RPMI8226 (cell line): ENCODE measurements around the gene KCTD8.
"Not testable (repeated sequence)": the region's sequence is repeated elsewhere in the genome, so short reads cannot be mapped to it uniquely, and the experiment has no call there.

Source experiments
- DNase-seq: peaks from one replicate; pipeline ENCODE4 v3.0.0-alpha.2; 2015

Gene KCTD8

DNA sequence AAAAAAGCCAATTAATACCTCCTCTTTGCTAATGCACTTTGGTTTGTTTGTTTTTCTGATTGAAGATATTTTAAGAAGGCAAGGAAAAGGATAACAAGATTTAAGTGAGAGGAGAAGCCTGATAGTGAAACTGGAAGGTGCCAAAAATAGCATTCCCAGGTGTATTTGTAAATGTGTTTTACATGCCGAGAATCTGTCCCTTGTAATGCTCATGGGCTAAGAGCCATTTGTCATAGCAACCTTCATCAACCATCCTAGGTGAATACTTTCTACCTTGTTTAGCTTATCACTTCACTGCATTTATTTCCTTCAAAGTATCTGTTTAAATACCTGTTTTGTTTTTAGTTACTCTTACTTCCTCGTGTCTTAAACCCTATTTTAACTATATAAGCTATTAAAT, 127.8 kb downstream of the KCTD8 start:
- no peak for DNase-seq

DNA sequence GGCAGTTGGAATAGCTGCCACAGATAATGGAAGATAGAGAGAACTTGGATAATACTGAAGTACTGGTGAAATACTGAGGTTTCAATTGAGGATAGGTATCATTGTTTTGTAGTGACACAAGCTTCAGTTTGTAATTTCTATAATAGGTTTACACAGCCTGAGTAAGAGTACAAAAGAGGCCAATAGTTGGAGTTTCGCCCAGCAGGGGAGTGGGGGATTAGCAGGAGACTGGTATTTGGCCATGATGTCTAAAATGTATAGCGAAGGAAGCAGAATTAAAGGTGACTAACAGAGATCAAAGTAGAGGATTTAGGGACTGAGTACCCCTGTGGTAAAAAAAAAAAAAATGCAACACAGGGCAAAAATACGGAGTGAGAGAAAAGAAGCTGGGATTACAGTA, 129.5 kb downstream of the KCTD8 start:
- DNase-seq, result no peak

- no peak for DNase-seq
Observed at GRCh38 chr4:44313702-44314101, 134.9 kb downstream of the KCTD8 start.

DNA sequence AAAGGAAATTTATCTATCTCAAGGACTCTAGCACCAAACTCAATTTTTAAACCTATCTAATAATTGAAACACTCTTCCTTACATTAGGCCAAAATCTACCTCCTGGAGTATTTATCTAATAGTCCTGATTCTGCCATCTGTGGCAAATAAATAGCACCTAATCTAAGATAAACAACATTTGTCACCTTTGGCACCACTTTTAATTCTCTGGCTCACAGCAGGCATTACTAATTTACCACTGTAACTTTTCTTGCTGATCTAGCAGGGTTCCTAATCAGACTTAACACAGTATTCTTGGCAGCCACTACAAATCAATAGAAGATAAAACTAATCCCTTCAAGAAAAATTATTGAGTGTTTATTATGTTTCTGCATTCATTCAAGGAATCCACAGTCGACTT, 161.1 kb downstream of the KCTD8 start:
- DNase-seq, result no peak

DNA sequence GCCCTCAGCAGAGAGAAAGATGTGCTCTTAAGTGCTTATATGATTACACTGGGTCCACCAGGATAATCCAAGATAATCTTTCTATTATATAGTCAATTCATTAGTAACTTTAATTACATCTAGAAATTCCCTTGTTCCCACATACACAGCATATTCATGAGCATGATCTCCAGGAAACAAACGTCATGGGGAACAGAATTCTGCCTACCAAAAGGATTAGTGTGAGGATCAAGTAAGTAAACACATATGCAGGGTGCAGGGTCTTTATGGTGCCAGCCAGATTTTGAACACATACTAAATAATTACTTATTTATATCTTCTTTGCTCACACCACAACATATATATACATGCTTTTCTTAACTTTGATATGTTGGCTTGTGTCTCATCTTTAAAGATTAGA, 169.1 kb downstream of the KCTD8 start:
- no peak for DNase-seq

- DNase-seq, result no peak
Observed at GRCh38 chr4:44279066-44279465, 169.5 kb downstream of the KCTD8 start.

GRCh38 chr4:44257461-44257860, 191.1 kb downstream of the KCTD8 start:
- no peak for DNase-seq

GRCh38 chr4:44256414-44256813, 192.2 kb downstream of the KCTD8 start:
- no peak for DNase-seq

DNA sequence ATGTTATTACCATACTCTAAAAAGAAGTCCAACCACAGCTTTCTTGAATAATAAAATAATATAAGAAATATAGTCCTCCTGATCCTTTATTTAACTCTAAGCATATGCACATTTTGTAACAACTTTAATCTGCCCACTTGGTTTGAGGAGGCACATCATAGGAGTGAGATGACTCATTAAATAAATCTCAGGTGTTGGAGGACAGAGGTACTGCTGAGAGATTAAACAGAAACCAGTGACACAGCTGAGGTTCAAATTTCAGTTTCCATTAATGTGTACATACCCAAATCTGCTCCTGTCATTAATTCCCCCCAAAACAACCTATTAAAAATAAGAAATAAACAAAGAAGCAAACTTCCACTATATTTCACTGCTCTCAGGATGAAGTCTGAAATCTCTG, 211.0 kb downstream of the KCTD8 start:
- no peak for DNase-seq

DNA sequence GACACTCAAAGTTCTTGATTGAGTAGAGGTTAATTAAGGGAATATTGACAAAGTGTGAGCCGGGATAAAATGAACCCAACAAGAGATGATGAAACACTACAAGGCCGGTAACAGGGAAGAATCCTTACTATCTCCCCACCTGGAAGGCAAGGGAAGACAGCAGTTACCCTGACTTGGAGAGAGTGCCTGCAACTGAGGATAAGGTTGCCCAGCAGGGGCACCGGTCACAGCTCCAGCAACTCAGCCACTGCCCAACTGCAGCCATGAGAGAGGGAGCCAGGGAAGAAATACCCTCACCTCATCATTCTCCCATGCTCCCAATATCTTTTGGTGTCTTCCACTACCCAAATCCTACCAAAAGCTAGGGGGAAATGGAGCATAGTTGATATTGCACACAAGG, 212.7 kb downstream of the KCTD8 start:
- DNase-seq, result no peak

- DNase-seq, result no peak
Observed at GRCh38 chr4:44232262-44232661, 216.3 kb downstream of the KCTD8 start.

- DNase-seq, result no peak
Observed at GRCh38 chr4:44231006-44231405, 217.6 kb downstream of the KCTD8 start.

GRCh38 chr4:44228326-44228725, 220.3 kb downstream of the KCTD8 start:
- no peak for DNase-seq

- DNase-seq, result no peak
Observed at GRCh38 chr4:44221407-44221806, 227.2 kb downstream of the KCTD8 start.

DNA sequence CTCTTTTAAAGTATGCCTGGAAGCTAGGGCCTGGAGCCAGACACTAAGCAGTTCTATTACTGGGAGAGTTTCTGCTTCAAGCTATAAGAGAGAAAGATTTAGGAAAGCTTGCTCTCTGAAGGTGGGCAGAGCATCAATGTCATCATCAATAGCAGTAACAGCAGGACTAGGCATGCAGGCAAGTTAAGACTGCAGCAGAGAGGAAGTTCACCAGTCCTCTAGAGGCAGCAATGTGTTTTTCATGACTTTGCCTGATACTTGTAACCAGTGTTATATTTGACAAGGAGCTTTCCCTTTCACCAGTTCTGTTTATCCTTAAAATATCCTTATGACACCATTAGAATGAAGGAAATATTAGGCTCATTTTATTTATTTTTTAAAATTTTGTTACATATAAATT, 237.9 kb downstream of the KCTD8 start:
- no peak for DNase-seq

DNA sequence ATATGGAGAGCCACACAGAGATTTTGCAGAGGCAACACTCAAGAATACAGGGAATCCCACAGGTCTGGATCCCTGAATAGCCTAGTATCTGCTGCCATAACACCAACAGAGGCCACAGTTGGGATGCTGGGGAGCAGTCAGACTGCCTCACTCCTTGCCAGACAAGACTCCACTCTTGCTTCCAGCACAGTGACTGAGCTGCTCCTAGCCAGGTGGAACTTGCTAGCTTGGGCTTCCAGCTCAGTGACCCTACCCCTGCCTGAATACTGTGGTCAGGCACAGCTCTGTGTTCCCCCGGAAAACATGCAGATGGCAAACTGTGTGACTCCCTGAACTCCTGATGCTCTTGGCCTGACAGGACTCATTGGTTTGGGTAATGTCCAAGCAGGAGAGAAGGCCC, 251.8 kb downstream of the KCTD8 start:
- DNase-seq, result no peak

- no peak for DNase-seq
Observed at GRCh38 chr4:44194365-44194764, 254.2 kb downstream of the KCTD8 start.

- no peak for DNase-seq
Observed at GRCh38 chr4:44186850-44187246, 261.8 kb downstream of the KCTD8 start.

DNA sequence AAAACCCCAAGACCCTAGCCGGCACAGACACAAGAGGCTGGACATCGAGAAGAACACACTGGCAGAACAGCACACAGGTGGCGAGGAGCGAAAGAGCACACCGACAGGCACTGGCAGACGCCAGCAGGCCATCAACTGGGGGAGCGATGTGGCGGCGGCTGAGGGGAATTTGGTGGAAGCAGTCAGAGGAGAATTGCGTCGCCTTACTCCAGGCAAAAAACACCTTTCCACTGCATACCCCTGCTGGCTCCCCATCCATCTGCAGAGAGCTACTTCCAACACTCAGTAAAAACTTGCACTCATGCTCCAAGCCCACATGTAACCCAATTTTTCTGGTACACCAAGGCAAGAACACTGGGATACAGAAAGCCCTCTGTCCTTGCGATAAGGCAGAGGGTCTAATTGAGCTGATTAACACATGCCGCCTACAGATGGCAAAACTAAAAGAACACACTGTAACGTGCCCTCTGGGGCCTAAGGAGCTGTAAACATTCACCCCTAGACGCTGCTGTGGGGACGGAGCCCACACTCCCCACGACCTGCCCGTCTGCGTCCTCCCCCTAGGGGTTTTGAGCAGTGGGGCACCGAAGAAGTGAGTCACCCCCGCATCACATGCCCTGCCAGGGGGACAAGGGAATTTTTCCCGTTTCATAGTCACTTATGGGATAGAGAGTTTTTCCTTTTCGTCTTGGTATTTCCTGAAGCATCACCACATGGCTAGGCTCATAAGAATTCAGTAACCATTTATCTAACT, 262.3 kb downstream of the KCTD8 start:
- DNase-seq, result no peak

DNA sequence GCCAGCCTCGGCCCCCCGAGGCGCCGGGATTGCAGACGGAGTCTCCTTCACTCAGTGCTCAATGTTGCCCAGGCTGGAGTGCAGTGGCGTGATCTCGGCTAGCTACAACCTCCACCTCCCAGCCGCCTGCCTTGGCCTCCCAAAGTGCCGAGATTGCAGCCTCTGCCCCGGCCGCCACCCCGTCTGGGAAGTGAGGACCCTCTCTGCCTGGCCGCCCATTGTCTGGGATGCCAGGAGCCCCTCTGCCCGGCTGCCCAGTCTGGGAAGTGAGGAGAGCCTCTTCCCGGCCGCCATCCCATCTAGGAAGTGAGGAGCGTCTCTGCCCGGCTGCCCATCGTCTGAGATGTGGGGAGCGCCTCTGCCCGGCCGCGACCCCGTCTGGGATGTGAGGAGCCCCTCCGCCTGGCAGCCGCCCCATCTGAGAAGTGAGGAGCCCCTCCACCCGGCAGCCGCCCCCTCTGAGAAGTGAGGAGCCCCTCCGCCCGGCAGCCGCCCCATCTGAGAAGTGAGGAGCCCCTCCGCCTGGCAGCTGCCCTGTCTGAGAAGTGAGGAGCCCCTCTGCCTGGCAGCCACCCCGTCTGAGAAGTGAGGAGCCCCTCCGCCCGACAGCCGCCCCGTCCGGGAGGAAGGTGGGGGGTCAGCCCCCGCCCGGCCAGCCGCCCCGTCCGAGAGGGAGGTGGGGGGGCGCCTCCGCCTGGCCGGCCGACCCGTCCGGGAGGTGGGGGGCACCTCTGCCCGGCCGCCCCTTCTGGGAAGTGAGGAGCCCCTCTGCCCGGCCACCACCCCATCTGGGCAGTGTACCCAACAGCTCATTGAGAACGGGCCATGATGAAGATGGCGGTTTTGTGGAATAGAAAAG, 266.9 kb downstream of the KCTD8 start:
- DNase-seq, result not testable (repeated sequence)

GRCh38 chr4:44167766-44168165, 280.8 kb downstream of the KCTD8 start:
- not testable (repeated sequence) for DNase-seq

GRCh38 chr4:44165938-44166337, 282.7 kb downstream of the KCTD8 start:
- no peak for DNase-seq

- no peak for DNase-seq
Observed at GRCh38 chr4:44162538-44163270, 285.9 kb downstream of the KCTD8 start.

DNA sequence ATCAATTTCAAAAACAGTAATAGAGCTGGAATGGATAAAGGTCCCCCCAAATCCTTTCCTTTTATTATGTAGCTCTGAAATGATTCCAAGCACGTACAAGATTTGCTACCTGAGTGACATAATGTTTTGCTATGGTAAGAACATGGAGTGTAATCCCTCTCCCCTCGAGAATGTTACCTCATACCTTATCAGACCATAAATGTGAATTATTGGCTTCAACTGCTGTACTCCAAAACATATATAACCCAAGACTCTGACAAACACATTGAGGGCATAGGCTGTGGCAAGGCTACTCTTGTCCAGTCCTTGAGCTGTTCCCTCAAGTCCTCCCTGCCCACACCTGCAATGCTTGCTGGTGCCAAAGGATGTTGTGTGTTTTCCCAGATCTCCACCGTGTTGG, 286.9 kb downstream of the KCTD8 start:
- no peak for DNase-seq
